ENCODE measurements around the gene CAMK2G. TPM values are rescaled to one million over a fixed set of nuclear protein-coding genes. Genes with fewer than 3 reads are reported as not detected.

The CAMK2G gene
- polyA plus RNA-seq, 3 donors = 1.7 to 60.7 (median 3.0) TPM

DNA sequence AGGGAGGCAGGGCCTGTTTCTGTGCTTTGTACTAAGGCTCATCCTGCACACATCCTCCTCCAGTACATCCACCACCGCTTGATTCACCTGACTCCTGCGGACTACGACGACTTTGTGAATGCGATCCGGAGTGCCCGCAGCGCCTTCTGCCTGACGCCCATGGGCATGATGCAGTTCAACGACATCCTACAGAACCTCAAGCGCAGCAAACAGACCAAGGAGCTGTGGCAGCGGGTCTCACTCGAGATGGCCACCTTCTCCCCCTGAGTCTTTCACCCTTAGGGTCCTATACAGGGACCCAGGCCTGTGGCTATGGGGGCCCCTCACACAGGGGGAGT, 73.1 kb downstream of the CAMK2G start:
- Mint-ChIP-seq H3K4me1 (peaks cover 10% of the 10 kb centered on the region), H3K36me3 (peaks cover 84 to 100% of the 10 kb centered on the region in 2 donors), H3K27ac (no peak overlapping the region), H3K4me3 (no peak overlapping the region), H3K9me3 (peaks cover 0 to 3% (median 0%) of the 10 kb centered on the region in 7 donors), H3K27me3 (ENCODE audit: low read depth in 3 of 3) (no peaks in the 10 kb centered on the region)
- peaks cover 84% of the 10 kb centered on the region for H4K20me1 ChIP-seq (ENCODE audit: insufficient read depth, low read length)
- intact Hi-C loops (cut with micrococcal nuclease) = no loop called here
- peaks cover 1% of the 10 kb centered on the region for H3K79me2 ChIP-seq (ENCODE audit: insufficient read depth, low read length)
- H3K4me3 ChIP-seq (replicated peaks in 1 of 3; ENCODE audit: low read depth in 2 of 3, low read length in 3 of 3) = no peak overlapping the region
- H3K27me3 ChIP-seq (ENCODE audit: control insufficient read depth in 2 of 2, insufficient read depth in 2 of 2, low read length in 2 of 2) = no peaks in the 10 kb centered on the region
- WGBS (ENCODE audit: insufficient coverage) = 99% methylated on average over 13 of the region's 13 CpGs
- H3K9ac ChIP-seq (ENCODE audit: insufficient read depth, low read length, poor library complexity, severe bottlenecking) = no peak overlapping the region
- DNase-seq = no peak
- no peaks in the 10 kb centered on the region for H3K9me3 ChIP-seq (replicated peaks in 1 of 2; ENCODE audit: control insufficient read depth in 1 of 2, insufficient read depth in 1 of 2, low read length in 2 of 2)
- H3K4me2 ChIP-seq (replicated peaks; ENCODE audit: extremely low read depth, low read length, poor library complexity, severe bottlenecking) = no peak overlapping the region
- H3K27ac ChIP-seq (ENCODE audit: low read depth in 1 of 2, low read length in 2 of 2) = no peak overlapping the region
- TF ChIP-seq, protein P1, sequence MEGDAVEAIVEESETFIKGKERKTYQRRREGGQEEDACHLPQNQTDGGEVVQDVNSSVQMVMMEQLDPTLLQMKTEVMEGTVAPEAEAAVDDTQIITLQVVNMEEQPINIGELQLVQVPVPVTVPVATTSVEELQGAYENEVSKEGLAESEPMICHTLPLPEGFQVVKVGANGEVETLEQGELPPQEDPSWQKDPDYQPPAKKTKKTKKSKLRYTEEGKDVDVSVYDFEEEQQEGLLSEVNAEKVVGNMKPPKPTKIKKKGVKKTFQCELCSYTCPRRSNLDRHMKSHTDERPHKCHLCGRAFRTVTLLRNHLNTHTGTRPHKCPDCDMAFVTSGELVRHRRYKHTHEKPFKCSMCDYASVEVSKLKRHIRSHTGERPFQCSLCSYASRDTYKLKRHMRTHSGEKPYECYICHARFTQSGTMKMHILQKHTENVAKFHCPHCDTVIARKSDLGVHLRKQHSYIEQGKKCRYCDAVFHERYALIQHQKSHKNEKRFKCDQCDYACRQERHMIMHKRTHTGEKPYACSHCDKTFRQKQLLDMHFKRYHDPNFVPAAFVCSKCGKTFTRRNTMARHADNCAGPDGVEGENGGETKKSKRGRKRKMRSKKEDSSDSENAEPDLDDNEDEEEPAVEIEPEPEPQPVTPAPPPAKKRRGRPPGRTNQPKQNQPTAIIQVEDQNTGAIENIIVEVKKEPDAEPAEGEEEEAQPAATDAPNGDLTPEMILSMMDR (IDR thresholded peaks at IDR 0.05) = no peak
- no peaks in the 10 kb centered on the region for H3K4me1 ChIP-seq (ENCODE audit: control insufficient read depth in 1 of 2, insufficient read depth in 2 of 2, low read length in 2 of 2)
- H2AFZ ChIP-seq (ENCODE audit: insufficient read depth, low read depth, low read length, poor library complexity, severe bottlenecking) = no peak overlapping the region
- peaks cover 93 to 100% of the 10 kb centered on the region in 2 donors for H3K36me3 ChIP-seq (replicated peaks in 1 of 2; ENCODE audit: control insufficient read depth in 1 of 2, insufficient read depth in 2 of 2, low read length in 2 of 2)

DNA sequence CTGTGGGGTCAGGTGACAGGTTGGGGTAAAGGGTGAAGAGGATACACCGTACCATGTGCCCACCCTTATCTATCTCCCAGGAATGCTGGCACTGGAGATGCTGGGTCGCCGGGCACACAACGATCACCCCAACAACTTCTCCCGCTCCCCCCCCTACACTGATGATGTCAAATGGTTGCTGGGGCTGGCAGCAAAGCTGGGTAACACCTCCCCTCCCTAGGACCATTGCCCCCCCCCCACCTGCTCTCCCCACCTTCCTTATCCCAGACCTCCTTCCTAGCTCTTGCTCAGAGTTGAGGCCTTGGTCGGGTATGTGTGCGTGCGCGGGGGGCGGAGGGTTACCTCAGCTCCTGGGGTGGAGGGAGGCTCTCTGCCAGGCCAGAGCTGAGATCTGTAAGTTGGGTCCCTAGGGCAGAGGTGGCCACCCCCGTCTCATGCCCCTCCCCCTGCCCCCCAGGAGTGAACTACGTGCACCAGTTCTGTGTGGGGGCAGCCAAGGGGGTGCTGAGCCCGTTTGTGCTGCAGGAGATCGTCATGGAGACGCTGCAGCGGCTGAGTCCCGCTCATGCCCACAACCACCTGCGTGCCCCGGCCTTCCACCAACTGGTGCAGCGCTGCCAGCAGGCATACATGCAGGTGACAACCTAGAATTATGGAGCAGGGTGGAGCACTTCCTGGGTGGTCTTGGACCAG, 73.6 kb downstream of the CAMK2G start:
- H3K4me1 Mint-ChIP-seq = peaks cover 10% of the 10 kb centered on the region
- H3K4me3 Mint-ChIP-seq = no peak overlapping the region
- 95% methylated on average over 10 of the region's 20 CpGs for WGBS (ENCODE audit: insufficient coverage)
- no peak overlapping the region for H3K27ac ChIP-seq (ENCODE audit: low read depth in 1 of 2, low read length in 2 of 2)
- H3K27ac Mint-ChIP-seq = no peak overlapping the region
- intact Hi-C loops (cut with micrococcal nuclease) = no loop called here
- H3K9ac ChIP-seq (ENCODE audit: insufficient read depth, low read length, poor library complexity, severe bottlenecking) = no peak overlapping the region
- peaks cover 79% of the 10 kb centered on the region for H4K20me1 ChIP-seq (ENCODE audit: insufficient read depth, low read length)
- H3K4me1 ChIP-seq (ENCODE audit: control insufficient read depth in 1 of 2, insufficient read depth in 2 of 2, low read length in 2 of 2) = no peaks in the 10 kb centered on the region
- H3K27me3 ChIP-seq (ENCODE audit: control insufficient read depth in 2 of 2, insufficient read depth in 2 of 2, low read length in 2 of 2) = no peaks in the 10 kb centered on the region
- no peak overlapping the region for H3K4me2 ChIP-seq (replicated peaks; ENCODE audit: extremely low read depth, low read length, poor library complexity, severe bottlenecking)
- peaks cover 84 to 100% of the 10 kb centered on the region in 2 donors for H3K36me3 Mint-ChIP-seq
- no peak overlapping the region for H3K4me3 ChIP-seq (replicated peaks in 1 of 3; ENCODE audit: low read depth in 2 of 3, low read length in 3 of 3)
- H3K36me3 ChIP-seq (replicated peaks in 1 of 2; ENCODE audit: control insufficient read depth in 1 of 2, insufficient read depth in 2 of 2, low read length in 2 of 2) = peaks cover 92 to 100% of the 10 kb centered on the region in 2 donors
- no peak for DNase-seq
- H3K79me2 ChIP-seq (ENCODE audit: insufficient read depth, low read length) = no peaks in the 10 kb centered on the region
- TF ChIP-seq, protein P1 (IDR thresholded peaks at IDR 0.05) = no peak
- no peak overlapping the region for H2AFZ ChIP-seq (ENCODE audit: insufficient read depth, low read depth, low read length, poor library complexity, severe bottlenecking)
- no peaks in the 10 kb centered on the region for H3K27me3 Mint-ChIP-seq (ENCODE audit: low read depth in 3 of 3)
- peaks cover 0 to 2% (median 0%) of the 10 kb centered on the region in 7 donors for H3K9me3 Mint-ChIP-seq
- no peaks in the 10 kb centered on the region for H3K9me3 ChIP-seq (replicated peaks in 1 of 2; ENCODE audit: control insufficient read depth in 1 of 2, insufficient read depth in 1 of 2, low read length in 2 of 2)
